Tibial nerve (tissue), 4 donors: Measurements from ENCODE around the gene ITGA2. TPM values are rescaled to one million over a fixed set of nuclear protein-coding genes. Genes with fewer than 3 reads are reported as not detected.

ENCODE experiments used
- DNase-seq, 2 donors: peaks; one replicate each; pipeline ENCODE4 v3.0.0-alpha.2; 2019; ENCODE audit warnings: low spot score in 2 of 2
- H3K27ac ChIP-seq, 4 donors: fragments of 200-600 bp; sonication (generic) in 3 of 4; one replicate each; pipeline ENCODE4 v1.5.1; 2017 to 2019; ENCODE audit warnings: mild to moderate bottlenecking in 1 of 4
- H3K27me3 ChIP-seq, 2 donors: fragments of 200-600 bp; sonication (generic) in 1 of 2; one replicate each; pipeline versions ENCODE4 v1.5.1 to v1.6.0; 2017 to 2019
- H3K36me3 ChIP-seq, 3 donors: fragments of 200-600 bp; sonication (generic); one replicate each; pipeline ENCODE4 v1.5.1; 2018 to 2019
- H3K4me1 ChIP-seq, 4 donors: fragments of 200-600 bp; sonication (generic) in 3 of 4; one replicate each; pipeline ENCODE4 v1.5.1; 2017 to 2019
- H3K4me3 ChIP-seq, 4 donors: fragments of 200-600 bp; sonication (generic) in 3 of 4; one replicate each; pipeline ENCODE4 v1.5.1; 2017 to 2019; ENCODE audit warnings: mild to moderate bottlenecking in 1 of 4, moderate library complexity in 1 of 4
- H3K9me3 ChIP-seq, 4 donors: fragments of 200-600 bp; sonication (generic) in 3 of 4; one replicate each; pipeline ENCODE4 v1.5.1; 2017 to 2019
- EP300 ChIP-seq, 2 donors: sonication (generic); formaldehyde crosslinking; IDR thresholded peaks; one replicate each; pipeline ENCODE4 v1.6.1; 2017; ENCODE audit warnings: antibody characterized with exemption in 2 of 2, mild to moderate bottlenecking in 1 of 2
- POLR2A ChIP-seq, 2 donors: fragments of 450-650 bp; IDR thresholded peaks; one replicate each; pipeline ENCODE4 v1.6.1; 2017; ENCODE audit warnings: antibody characterized with exemption in 2 of 2, mild to moderate bottlenecking in 2 of 2, moderate library complexity in 2 of 2
- WGBS, 2 donors: methylation state at CpG; one replicate each; pipeline ENCODE4 v1.1.5; 2018; 5-methylcytosine and 5-hydroxymethylcytosine counted together
- total RNA-seq, 4 donors: library from RNA; depleted of rRNA; stranded (reverse); fragments of >200 nt; gene quantifications; one replicate each; pipeline ENCODE4 v1.1.0, GENCODE V29; 2016
- TF ChIP-seq, protein P1 (sequence below), 5 experiments: fragments of 200-600 bp in 3 of 5; fragments of 450-650 bp in 2 of 5; sonication (generic) in 3 of 5; IDR thresholded peaks; one replicate each; pipeline ENCODE4 v1.5.1; 2016 to 2019; ENCODE audit warnings: antibody characterized with exemption in 5 of 5, mild to moderate bottlenecking in 3 of 5, moderate library complexity in 2 of 5

The ITGA2 gene
- total RNA-seq, 4 donors from 2014 or later = 3.7 to 6.1 (median 5.4) TPM

DNA sequence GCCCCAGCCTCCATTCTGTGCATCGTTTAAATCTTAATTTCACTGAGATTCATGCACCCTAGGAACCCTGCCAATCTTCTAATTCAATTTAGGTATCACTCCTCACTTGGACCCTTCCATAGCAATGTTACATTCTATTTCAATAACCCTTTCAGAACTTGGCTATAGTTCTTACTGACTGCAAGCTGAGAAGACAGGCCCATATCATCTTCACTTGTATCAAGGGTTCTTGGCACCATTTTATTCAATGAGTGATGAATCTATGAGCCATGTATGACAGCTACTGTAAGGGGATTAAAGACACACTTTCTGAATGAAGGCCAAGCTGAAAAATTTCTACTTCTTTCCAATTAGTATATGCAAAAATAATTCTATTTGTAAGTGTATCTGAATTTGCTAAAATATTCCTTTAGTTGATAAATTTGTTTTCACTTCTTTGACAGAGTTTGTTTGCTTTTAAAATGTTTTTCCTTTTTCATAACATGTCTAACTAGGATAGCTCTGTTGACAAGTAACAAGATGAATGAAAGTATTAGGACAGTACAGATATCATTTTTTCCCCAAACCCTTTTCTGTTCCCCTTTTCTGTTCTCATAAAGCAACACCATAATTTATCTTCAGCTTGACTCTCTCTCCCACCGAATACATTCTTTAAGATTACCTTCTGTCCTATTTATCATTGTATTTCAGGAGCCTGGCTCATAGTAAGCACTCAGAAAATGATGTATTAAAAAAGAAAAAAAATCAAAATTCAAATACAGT lies 9.6 kb downstream of the ITGA2 start:
- H3K27ac ChIP-seq = peak overlapping the region; percentile 19 to 65 (median 58)
- H3K36me3 ChIP-seq = no peaks in the 10 kb centered on the region

DNA sequence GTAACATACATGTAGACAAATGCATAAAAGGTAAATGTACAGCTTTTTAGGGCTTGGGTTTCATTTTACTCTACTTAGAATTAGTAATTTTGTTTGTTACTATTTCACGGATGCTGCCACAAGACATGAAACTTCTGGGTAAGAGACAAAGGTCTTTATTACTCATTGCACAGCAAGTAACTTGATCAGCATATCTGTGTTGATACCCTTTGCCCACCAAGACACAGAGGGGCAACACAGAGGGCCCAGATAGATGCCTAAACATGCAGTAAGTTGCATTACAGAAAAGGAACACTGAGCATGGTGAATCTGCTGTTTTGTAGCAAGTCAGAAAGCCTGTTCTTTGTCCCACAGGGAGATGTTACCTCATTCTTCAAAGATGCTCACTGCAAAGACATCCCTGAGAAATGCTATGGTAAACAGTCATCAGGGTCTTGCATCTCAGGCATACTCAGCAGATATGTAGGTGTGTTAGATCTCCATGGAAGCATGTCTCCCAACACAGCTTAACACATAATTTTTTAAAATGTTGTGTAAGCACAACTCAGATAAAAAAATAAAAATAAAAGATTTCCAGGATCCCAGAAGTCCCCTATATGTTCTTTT lies 10.3 kb downstream of the ITGA2 start:
- Histone ChIP-seq H3K27me3 (no peaks in the 10 kb centered on the region), H3K27ac (peak overlapping the region in 2 of 4 donors; percentile 64 to 65), H3K9me3 (no peaks in the 10 kb centered on the region), H3K36me3 (no peaks in the 10 kb centered on the region), H3K4me3 (no peak overlapping the region), H3K4me1 (peaks cover 0 to 15% (median 2%) of the 10 kb centered on the region in 4 donors)
- DNase-seq = no peak
- 60 to 78% methylated on average over 1 of the region's 1 CpG for WGBS, 2 donors
- TF ChIP-seq POLR2A (IDR thresholded peaks at IDR 0.05) = no peak
- TF ChIP-seq, protein P1, sequence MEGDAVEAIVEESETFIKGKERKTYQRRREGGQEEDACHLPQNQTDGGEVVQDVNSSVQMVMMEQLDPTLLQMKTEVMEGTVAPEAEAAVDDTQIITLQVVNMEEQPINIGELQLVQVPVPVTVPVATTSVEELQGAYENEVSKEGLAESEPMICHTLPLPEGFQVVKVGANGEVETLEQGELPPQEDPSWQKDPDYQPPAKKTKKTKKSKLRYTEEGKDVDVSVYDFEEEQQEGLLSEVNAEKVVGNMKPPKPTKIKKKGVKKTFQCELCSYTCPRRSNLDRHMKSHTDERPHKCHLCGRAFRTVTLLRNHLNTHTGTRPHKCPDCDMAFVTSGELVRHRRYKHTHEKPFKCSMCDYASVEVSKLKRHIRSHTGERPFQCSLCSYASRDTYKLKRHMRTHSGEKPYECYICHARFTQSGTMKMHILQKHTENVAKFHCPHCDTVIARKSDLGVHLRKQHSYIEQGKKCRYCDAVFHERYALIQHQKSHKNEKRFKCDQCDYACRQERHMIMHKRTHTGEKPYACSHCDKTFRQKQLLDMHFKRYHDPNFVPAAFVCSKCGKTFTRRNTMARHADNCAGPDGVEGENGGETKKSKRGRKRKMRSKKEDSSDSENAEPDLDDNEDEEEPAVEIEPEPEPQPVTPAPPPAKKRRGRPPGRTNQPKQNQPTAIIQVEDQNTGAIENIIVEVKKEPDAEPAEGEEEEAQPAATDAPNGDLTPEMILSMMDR (IDR thresholded peaks at IDR 0.05) = no peak
- no peak for TF ChIP-seq EP300 (IDR thresholded peaks at IDR 0.05)

More for the DNA sequence above, 9.6 kb downstream of the ITGA2 start:
- WGBS, 2 donors = 67 to 77% methylated on average over 2 of the region's 2 CpGs
- Histone ChIP-seq H3K4me1 (peaks cover 0 to 15% (median 2%) of the 10 kb centered on the region in 4 donors), H3K27me3 (no peaks in the 10 kb centered on the region), H3K9me3 (no peaks in the 10 kb centered on the region), H3K4me3 (no peak overlapping the region)
- TF ChIP-seq POLR2A (IDR thresholded peaks at IDR 0.05) (no peak), EP300 (IDR thresholded peaks at IDR 0.05) (no peak)
- TF ChIP-seq, protein P1 (IDR thresholded peaks at IDR 0.05) = no peak
- DNase-seq = no peak

GRCh38 chr5:53001541-53001940 lies 12.4 kb downstream of the ITGA2 start:
- H3K36me3 ChIP-seq = no peaks in the 10 kb centered on the region
- H3K27me3 ChIP-seq = no peaks in the 10 kb centered on the region
- 81 to 84% methylated on average over 4 of the region's 4 CpGs for WGBS, 2 donors
- TF ChIP-seq POLR2A (IDR thresholded peaks at IDR 0.05) = no peak
- TF ChIP-seq, protein P1 (IDR thresholded peaks at IDR 0.05) = no peak
- no peak for TF ChIP-seq EP300 (IDR thresholded peaks at IDR 0.05)
- H3K4me3 ChIP-seq = no peak overlapping the region
- peak overlapping the region in 1 of 4 donors; percentile 35 for H3K27ac ChIP-seq
- no peak for DNase-seq
- peaks cover 0 to 18% (median 2%) of the 10 kb centered on the region in 4 donors for H3K4me1 ChIP-seq
- no peaks in the 10 kb centered on the region for H3K9me3 ChIP-seq

DNA sequence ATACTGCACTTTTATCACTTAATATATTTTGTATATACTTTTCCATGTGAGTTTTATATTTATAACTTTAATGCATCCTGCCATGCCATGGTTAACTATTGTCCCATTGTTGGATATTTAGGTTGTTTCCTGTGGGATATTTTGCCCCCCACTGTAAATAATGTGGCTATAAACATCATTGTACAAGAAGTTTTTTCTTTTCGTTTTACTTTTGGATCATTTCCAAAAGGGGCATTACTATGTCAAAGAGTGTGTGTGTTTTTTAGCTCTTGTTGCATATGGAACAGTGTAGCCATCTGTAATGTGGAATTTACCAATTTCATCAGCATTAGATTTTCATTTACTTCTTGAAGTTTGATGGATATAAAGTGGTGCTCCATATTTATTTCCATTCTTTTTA lies 13.3 kb downstream of the ITGA2 start:
- WGBS, 2 donors = 26 to 33% methylated on average over 1 of the region's 1 CpG
- TF ChIP-seq, protein P1 (IDR thresholded peaks at IDR 0.05) = no peak
- TF ChIP-seq EP300 (IDR thresholded peaks at IDR 0.05) (no peak), POLR2A (IDR thresholded peaks at IDR 0.05) (no peak)
- Histone ChIP-seq H3K36me3 (no peaks in the 10 kb centered on the region), H3K27ac (no peak overlapping the region), H3K4me1 (peaks cover 0 to 26% (median 4%) of the 10 kb centered on the region in 4 donors), H3K9me3 (no peaks in the 10 kb centered on the region), H3K27me3 (no peaks in the 10 kb centered on the region), H3K4me3 (no peak overlapping the region)
- no peak for DNase-seq

- WGBS, 2 donors = 94 to 100% methylated on average over 1 of the region's 1 CpG
- no peaks in the 10 kb centered on the region for H3K27me3 ChIP-seq
- H3K4me1 ChIP-seq = peaks cover 0 to 20% (median 4%) of the 10 kb centered on the region in 4 donors
- no peak for DNase-seq
- H3K4me3 ChIP-seq = no peak overlapping the region
- no peaks in the 10 kb centered on the region for H3K36me3 ChIP-seq
- H3K9me3 ChIP-seq = no peaks in the 10 kb centered on the region
- TF ChIP-seq, protein P1 (IDR thresholded peaks at IDR 0.05) = no peak
- TF ChIP-seq POLR2A (IDR thresholded peaks at IDR 0.05) = no peak
- no peak for TF ChIP-seq EP300 (IDR thresholded peaks at IDR 0.05)
- H3K27ac ChIP-seq = no peak overlapping the region
Observed at GRCh38 chr5:53003144-53003543, 14.0 kb downstream of the ITGA2 start.
